Endothelial cell (in vitro differentiated cells): ENCODE measurements around the gene TPH2. TPM values are rescaled to one million over a fixed set of nuclear protein-coding genes. Genes with fewer than 3 reads are reported as not detected.

Experiments
- DNase-seq: peaks from one replicate; pipeline ENCODE4 v3.0.0; 2021; ENCODE audit warnings: low spot score
- H3K27ac Mint-ChIP-seq: one replicate; pipeline ENCODE4 v1.8.0; 2021; ENCODE audit warnings: mixed read lengths, inconsistent platforms; ENCODE audit not compliant: unreplicated experiment
- H3K27me3 Mint-ChIP-seq: one replicate; pipeline ENCODE4 v1.8.0; 2021; ENCODE audit warnings: mild to moderate bottlenecking, moderate library complexity, mixed read lengths, inconsistent platforms; ENCODE audit not compliant: unreplicated experiment
- H3K36me3 Mint-ChIP-seq: one replicate; pipeline ENCODE4 v1.8.0; 2021; ENCODE audit warnings: mild to moderate bottlenecking, low read depth, mixed read lengths, inconsistent platforms; ENCODE audit not compliant: unreplicated experiment
- H3K4me1 Mint-ChIP-seq: one replicate; pipeline ENCODE4 v1.8.0; 2021; ENCODE audit warnings: mild to moderate bottlenecking, mixed read lengths, inconsistent platforms; ENCODE audit not compliant: unreplicated experiment
- H3K4me3 Mint-ChIP-seq: one replicate; pipeline ENCODE4 v1.8.0; 2021; ENCODE audit warnings: mild to moderate bottlenecking, mixed read lengths, inconsistent platforms; ENCODE audit not compliant: unreplicated experiment
- H3K9me3 Mint-ChIP-seq: one replicate; pipeline ENCODE4 v1.8.0; 2021; ENCODE audit warnings: mixed read lengths, inconsistent platforms; ENCODE audit not compliant: unreplicated experiment
- CTCF ChIP-seq: fragments of 200-600 bp; sonication (generic); IDR thresholded peaks from one replicate; pipeline ENCODE4 v1.5.0; 2021; ENCODE audit warnings: antibody characterized with exemption; ENCODE audit not compliant: unreplicated experiment
- total RNA-seq: library from RNA; stranded (reverse); fragmentation: NEBNext Ultra II Directional; extraction: Animal tissue kit (Norgen Biotek cat#: 25700); gene quantifications from one replicate; pipeline ENCODE4 v1.2.1, GENCODE V29; 2021; ENCODE audit not compliant: unreplicated experiment

The TPH2 gene
- total RNA-seq, 1 donor from 2014 or later: 0.10 TPM

- Mint-ChIP-seq H3K9me3 (peaks cover 7% of the 10 kb centered on the region), H3K36me3 (peaks cover 7% of the 10 kb centered on the region), H3K4me3 (no peak overlapping the region), H3K27me3 (no peaks in the 10 kb centered on the region), H3K4me1 (peaks cover 5% of the 10 kb centered on the region), H3K27ac (no peak overlapping the region)
- TF ChIP-seq CTCF: no peak
- DNase-seq: no peak
These were observed 136.8 kb downstream of the TPH2 start for GRCh38 chr12:72075401-72075800.

GRCh38 chr12:72075891-72076557 is 137.4 kb downstream of the TPH2 start:
- Mint-ChIP-seq H3K4me1 (peaks cover 5% of the 10 kb centered on the region), H3K27me3 (no peaks in the 10 kb centered on the region), H3K27ac (no peak overlapping the region), H3K9me3 (peaks cover 7% of the 10 kb centered on the region), H3K4me3 (no peak overlapping the region), H3K36me3 (peaks cover 7% of the 10 kb centered on the region)
- TF ChIP-seq CTCF: no peak
- no peak for DNase-seq

GRCh38 chr12:72076558-72076915 is 137.9 kb downstream of the TPH2 start:
- H3K27ac Mint-ChIP-seq: no peak overlapping the region
- no peak for DNase-seq
- peaks cover 3% of the 10 kb centered on the region for H3K9me3 Mint-ChIP-seq
- no peaks in the 10 kb centered on the region for H3K27me3 Mint-ChIP-seq
- TF ChIP-seq CTCF: no peak
- H3K4me3 Mint-ChIP-seq: no peak overlapping the region
- peaks cover 5% of the 10 kb centered on the region for H3K4me1 Mint-ChIP-seq
- peaks cover 3% of the 10 kb centered on the region for H3K36me3 Mint-ChIP-seq

- Mint-ChIP-seq H3K27ac (no peak overlapping the region), H3K4me3 (no peak overlapping the region), H3K36me3 (no peaks in the 10 kb centered on the region), H3K4me1 (peaks cover 5% of the 10 kb centered on the region), H3K27me3 (no peaks in the 10 kb centered on the region), H3K9me3 (no peaks in the 10 kb centered on the region)
- TF ChIP-seq CTCF: no peak
- DNase-seq: no peak
These were observed 138.6 kb downstream of the TPH2 start for GRCh38 chr12:72077111-72077820.

GRCh38 chr12:72081777-72082176 is 143.1 kb downstream of the TPH2 start:
- no peak overlapping the region for H3K4me3 Mint-ChIP-seq
- H3K9me3 Mint-ChIP-seq: no peaks in the 10 kb centered on the region
- no peak overlapping the region for H3K27ac Mint-ChIP-seq
- TF ChIP-seq CTCF: no peak
- no peak for DNase-seq
- no peaks in the 10 kb centered on the region for H3K27me3 Mint-ChIP-seq
- H3K4me1 Mint-ChIP-seq: peaks cover 2% of the 10 kb centered on the region
- no peaks in the 10 kb centered on the region for H3K36me3 Mint-ChIP-seq
